GM04503 (cell line): ENCODE data around the gene GALNT2.

Experiments used
- DNase-seq: peaks from one replicate; pipeline ENCODE4 v3.0.0-alpha.2; 2012; ENCODE audit warnings: low read depth

The GALNT2 gene

DNA sequence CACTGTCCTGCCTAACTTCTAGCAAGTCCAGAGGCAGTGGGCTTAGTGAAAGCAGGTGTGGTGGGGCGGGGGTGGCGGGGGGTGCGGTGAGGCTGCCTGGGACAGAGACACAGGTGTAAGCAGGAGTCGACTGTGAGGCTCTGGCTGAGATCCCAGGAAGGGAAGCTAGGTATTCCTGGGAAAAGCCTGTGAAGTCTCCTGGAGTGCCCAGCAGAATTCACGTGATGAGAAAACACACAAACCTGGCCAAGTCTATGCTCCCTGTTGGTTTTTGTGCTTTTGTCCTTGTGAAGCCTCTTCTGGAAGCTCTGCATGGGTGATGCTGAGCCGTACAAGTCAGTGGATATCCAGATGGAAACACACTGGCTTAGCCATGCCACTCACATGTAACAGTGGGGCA is 5.3 kb downstream of the GALNT2 start:
- DNase-seq = no peak

GRCh38 chr1:230072866-230073265 is 5.8 kb downstream of the GALNT2 start:
- DNase-seq = no peak

- no peak for DNase-seq
Observed at GRCh38 chr1:230073371-230074035, 6.5 kb downstream of the GALNT2 start.

GRCh38 chr1:230074270-230074669 is 7.2 kb downstream of the GALNT2 start:
- DNase-seq = no peak

DNA sequence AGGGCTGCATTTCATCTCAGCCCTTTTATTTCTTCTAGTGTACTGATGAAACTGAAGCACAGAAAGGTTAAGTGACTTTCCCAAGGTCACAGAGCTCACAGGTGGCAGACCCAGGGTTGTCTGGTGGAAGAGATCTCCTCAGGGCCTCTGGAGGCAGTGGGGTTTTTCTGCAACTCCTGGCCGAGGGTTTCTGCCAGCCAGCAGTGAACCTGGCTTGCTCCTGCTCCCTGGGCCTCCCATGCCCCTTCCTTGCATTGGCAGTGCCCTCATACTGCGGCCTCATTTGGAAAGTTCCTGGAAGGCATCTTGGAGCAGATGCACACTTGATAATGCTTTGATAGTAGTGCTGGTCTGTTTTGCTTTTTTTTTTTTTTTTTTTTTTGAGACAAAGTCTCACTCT is 7.7 kb downstream of the GALNT2 start:
- DNase-seq = no peak

DNA sequence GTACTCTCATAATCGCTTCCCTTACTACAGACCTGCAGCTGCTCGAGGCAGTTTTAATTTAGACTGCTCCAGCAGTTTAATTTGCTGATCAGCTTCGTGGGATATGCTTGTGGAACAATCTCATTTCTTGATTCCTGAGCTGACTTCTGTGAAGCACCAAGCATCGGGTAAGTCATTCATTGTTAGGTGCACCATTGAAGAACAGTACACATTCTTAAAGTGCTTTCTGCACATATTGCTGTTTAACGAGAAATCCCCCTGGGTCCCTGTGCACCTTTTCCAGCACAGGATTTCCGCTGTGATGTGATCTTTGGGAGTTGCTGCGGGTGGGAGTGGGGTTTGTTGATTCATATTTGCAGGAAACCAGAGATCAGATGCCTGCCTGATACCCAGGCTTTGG is 9.1 kb downstream of the GALNT2 start:
- DNase-seq = no peak

DNA sequence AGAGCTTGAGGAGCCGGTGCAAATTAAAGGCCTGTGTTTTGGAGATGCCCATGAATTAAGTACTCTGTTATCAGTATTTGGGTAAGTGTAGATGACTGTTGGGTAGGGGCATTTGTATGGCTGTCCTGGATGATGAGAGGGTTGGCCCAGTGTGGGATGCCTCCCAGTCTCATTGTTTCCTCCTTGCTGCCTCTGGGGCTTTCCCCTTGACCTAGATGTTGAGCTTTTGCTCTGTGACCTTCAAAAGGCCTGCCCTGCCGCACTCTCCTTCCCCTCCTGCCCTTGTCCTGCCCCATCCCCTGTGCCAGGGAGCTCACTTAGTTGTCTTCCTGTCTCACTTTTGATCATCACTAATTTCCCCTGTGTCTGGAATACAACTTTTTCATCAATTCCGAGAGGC is 10.0 kb downstream of the GALNT2 start:
- DNase-seq = no peak

DNA sequence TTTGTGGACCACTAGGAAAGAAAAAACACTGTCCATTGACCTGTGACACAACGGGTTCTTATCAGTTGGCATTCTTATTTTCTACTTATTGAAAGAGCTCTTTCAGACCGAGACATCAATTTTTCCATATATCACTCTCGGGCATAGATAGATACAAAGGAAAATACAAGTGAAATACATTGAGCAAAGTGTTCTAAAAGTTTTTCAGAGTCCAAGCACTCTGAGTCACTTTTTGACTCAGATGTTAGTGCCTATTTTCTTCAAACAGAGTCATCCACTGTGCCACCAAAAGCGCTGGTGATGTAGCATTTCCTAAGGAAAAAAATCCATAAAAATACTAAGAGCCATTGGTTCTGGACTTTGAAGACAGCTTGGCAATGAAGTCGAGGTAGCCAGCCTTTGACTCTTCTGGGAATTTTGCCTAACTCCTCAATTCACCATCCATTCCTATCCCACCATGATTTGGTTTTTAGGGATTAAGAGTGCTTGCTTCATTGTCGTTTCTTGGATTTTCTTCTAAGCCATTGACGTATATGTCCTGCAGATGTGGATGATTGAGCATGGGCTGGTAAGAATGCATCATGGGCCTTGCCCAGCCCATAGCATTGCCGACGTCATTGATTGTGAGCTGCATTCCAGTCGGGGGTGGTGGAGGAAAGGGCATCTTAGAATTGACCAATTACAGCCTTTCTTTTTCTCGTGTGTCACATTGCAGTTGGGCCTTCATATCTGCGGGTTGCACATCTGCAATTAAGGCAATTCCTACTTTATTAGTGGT is 10.6 kb downstream of the GALNT2 start:
- no peak for DNase-seq

- DNase-seq = no peak
Observed at GRCh38 chr1:230079199-230080024, 12.4 kb downstream of the GALNT2 start.

DNA sequence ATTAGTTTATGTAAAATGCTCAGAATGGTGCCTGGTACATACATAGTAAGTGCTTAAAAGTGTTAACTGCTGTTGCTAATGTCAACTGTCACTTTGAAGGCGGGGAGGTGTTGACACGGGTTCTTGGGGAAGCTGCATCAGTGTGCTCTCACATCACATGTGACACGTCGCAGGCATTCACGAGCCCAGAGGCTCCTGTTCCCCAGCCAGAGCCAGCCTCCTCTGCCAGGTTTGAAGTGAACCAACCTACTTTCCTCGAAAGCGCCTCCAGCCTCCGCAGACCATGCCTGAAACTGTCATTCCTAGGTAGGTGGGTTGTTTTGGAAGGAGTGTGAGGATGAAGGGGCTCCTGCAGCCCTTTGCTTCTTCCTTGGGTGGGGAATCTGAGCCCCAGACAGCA is 13.8 kb downstream of the GALNT2 start:
- no peak for DNase-seq

- no peak for DNase-seq
Observed at GRCh38 chr1:230081751-230082150, 14.7 kb downstream of the GALNT2 start.

- no peak for DNase-seq
Observed at GRCh38 chr1:230082211-230082610, 15.2 kb downstream of the GALNT2 start.

- no peak for DNase-seq
Observed at GRCh38 chr1:230083053-230083452, 16.0 kb downstream of the GALNT2 start.

DNA sequence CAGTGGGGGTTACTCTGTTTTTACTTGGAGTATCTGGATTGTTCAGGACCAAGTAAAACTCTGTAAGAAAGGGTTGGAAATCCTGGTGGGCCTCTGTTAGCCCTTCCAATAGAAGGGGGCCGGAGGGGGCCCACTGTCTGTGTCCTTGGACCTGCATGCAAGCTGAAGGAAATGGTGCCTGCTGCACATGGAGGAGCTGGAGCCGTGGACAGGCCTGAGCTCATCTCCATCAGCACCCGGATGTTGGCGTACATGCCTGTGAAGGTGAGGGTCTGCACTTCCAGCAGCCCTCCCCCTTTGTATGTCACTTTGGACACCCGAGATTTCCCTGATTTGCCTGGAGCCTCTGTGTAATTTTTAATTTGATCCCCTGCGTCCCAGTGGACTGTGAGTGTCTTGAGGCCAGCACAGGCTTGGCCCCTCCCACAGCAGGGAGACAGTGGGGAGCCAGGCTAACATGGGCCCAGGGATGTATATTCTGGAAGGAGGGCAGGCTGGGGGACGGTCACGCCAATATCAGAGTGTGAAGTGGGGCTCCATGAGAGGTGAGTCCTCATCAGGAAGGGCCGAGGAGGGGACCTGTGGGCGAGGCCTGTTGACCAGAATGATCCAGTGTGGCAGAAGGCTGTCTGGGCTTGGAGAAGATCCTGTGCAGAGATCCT is 16.8 kb downstream of the GALNT2 start:
- DNase-seq = no peak

DNA sequence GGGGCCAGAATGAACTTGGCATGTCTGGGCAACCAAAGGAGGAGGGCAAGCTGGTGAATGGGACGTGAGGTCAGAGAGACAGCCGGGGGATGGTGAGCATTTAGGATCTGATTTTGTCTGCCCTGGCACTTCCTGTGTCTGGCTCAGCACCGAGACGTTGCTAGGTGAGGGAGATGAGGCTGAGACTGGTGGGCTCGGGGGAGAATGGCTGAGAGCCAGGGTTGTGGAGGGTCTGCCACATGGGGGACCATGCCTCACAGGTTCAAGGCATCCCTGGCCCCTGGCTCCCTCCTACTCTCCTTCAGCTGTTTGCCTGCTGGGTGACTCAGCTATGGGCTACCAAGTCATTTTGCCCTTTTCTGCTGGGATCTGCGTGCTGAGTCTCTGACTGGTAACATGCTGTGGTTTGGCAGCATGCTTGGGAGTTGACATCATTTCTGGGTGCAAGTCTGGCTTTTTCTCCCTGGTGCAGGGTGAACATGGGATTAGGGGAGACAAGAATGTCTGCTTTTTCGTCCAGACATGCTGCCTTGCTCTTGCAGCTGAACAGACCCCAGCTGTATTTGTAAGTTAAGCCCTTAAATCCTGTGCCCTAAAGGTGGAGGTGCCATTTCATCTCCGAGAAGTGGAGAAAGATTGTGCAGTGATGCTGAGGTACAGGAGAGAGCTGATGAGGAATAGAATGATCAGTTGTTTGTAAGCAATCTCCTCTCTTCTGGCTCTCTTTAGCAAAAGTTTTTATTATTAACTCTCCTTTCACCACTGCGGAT is 17.6 kb downstream of the GALNT2 start:
- DNase-seq = peak; percentile 93

DNA sequence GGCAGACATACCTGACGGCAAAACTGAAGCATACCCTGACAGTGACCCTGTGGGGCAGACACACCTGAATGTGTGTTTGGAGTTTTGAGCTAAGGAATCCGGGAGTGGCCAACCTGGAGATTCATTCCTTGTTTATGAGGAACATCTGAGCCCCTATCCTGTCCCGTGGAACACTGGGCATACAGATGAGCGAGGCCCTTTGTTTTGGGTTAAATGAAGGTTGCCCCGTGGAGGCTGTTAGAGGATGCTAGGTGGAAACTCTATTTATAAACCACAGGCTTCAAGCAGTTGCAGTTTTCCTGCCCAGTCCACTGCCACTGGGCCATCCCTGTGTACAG is 18.1 kb downstream of the GALNT2 start:
- DNase-seq = no peak

DNA sequence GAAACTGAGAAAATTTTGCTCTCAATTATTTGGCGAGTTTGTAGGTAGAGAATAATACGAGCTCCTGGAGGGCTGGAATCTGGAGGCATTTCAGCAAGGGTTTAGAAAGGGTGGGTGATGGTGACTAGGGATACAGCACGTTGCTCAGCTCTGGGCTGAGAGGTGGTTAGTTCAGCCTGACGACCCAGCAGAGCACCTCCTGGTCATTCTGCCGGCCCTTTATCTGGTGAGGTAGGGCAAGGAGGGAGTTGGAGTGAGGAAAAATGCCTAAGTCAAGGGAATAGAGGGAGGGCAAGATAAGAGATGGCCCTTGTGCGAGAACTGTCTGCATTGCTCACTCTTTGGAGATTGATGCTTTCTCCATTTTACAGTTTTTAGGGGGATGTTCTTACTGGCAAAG is 19.1 kb downstream of the GALNT2 start:
- no peak for DNase-seq

DNA sequence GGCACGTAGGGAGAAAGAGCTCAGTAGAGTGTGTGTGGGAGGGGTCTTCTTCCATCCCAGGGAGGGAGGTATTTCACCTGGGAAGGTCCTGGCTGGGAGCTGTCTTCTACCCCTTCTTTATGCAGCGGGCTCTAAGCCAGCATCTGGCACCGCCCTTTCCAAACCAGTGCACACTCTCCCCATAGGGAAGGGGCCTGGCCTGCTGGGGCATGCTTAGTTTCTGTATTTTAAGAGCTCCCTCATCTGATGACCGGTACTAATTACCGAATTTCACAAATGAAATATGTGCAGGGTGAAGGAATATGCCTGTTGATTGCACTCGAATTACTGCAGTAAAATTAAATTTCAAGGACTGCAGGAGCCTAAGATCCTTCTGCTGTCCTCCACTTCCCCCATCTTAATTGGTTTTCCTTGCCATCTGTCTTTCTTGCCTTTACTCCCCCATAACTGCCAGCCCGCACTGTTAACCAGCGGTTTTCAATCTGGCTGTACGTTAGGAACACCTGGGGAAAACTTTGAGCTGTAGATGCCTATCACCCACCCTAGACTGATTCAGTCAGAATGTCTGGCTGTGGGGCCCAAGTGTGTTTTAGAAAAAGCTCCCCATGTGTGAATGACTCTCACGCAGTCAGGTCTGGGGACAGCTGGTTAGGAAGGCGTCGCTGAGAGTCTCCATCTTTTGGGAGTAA is 20.1 kb downstream of the GALNT2 start:
- no peak for DNase-seq

GRCh38 chr1:230087717-230088105 is 20.7 kb downstream of the GALNT2 start:
- DNase-seq = no peak

DNA sequence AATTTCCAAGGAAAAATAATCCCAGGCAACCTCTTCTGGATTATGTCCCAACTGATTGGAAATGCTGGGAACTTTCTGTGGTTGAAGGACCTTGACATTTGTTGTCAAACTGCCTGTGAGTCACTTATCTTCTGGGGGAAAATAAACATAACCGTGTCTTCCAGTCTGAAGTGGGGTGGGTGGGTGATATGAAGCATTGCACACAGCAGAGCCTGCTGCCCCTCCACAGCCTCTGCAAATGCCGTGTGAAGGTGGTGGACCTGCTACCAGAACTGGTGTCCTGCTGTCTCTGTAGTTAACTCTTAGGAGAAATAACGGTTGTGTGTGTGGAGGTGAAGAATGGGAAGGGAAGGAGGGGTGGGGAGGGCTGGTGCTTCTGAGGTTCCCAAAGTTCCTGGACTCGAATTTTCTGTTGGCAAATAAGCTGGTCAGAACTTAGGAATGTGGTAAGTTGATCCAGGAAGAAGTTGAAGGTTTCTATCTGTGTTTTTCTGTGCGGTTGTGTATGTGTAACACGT is 23.2 kb downstream of the GALNT2 start:
- no peak for DNase-seq
